ENCODE measurements around the gene THOC7. TPM values are rescaled to one million over a fixed set of nuclear protein-coding genes. Genes with fewer than 3 reads are reported as not detected.

THOC7 gene
- 83.2 TPM for polyA plus RNA-seq (2013, experiment 1 of 2; ENCODE audit: insufficient read length)
- 88.4 TPM for polyA plus RNA-seq (2013, experiment 2 of 2; ENCODE audit: insufficient read length)

DNA sequence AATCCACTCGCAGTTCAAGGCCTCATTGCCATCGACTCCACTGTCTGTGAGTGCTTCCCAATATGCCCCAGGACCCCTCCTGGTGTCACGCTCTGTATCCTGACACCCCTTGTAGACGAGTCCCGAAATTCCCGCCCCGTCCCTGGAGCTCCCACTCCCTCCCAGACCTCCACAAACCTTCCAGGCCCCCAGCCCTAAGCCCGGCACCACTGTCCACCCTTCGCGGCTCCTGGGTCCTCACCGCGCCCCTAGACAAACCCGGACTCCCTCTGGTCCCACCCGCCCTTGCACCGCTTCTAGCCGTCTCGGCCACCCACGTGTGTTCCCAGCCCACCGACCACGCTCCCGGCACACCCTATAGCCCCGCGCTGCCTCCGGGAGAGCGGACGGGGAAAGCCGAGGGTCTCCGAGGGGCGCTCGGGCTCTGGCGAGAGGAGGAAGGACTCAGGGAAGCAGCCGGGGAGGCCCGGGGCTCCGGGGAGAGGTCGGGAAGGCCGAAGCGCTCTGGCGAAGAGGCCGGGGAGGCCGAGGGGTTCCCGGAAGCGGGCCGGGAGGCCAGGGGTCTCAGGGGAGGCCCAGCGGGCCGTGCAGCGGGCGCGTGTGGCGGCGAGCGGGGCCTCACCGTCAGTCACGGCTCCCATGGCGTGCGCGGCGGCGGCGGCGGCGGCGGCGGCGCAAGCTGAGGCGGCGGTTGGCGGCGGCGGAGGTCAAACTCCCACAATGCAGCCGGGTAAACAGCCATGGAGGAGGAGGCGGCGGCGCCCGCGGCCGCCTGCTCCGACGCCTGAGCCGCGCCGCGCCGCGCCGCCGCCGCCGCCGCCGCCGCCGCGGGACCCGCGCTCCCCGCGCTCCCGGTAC, at the start of gene THOC7, which contains the start of gene ATXN7:
Gene THOC7, minus strand, starts transcription at position 656 of the 858 bp plus-strand sequence. Its CDS starts 15 bp downstream, at position 641.
Gene ATXN7, plus strand, starts transcription at position 718 of the 858 bp plus-strand sequence. CDS start 48,732 bp downstream, outside the sequence.
- peak; percentile 71 for DNase-seq

DNA sequence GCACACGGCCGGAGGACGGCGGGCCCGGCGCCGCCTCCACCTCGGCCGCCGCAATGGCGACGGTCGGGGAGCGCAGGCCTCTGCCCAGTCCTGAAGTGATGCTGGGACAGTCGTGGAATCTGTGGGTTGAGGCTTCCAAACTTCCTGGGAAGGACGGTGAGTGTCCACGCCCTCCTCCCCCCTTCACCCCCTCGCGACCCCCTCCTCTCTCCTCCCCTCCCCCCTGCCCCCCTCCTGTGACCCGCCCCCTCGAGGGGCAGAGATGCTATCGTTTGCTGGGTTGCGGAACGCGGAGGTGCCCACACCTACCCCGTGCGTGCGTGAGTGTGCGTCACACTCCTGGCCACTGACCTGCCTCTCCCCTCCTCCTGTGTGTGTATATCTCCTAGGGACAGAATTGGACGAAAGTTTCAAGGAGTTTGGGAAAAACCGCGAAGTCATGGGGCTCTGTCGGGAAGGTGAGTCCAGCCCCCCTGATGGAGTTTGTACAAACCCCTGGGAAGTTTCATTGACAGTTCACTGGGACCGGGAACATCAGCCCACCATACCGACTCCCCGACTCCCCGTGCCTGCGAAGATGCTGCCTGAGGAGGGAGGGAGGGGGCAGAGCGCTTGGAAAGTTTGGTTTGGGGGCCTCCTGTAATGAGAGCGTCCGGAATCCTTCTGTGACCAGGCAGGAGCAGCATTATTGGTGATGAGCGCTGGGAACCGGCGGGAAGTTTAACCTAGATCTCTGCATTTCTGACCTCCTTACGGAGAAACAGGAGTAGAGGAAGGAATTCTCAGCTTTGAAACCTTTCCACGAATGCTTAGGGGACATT, 49.4 kb upstream of the THOC7 start:
- DNase-seq = peak; percentile 30

DNA sequence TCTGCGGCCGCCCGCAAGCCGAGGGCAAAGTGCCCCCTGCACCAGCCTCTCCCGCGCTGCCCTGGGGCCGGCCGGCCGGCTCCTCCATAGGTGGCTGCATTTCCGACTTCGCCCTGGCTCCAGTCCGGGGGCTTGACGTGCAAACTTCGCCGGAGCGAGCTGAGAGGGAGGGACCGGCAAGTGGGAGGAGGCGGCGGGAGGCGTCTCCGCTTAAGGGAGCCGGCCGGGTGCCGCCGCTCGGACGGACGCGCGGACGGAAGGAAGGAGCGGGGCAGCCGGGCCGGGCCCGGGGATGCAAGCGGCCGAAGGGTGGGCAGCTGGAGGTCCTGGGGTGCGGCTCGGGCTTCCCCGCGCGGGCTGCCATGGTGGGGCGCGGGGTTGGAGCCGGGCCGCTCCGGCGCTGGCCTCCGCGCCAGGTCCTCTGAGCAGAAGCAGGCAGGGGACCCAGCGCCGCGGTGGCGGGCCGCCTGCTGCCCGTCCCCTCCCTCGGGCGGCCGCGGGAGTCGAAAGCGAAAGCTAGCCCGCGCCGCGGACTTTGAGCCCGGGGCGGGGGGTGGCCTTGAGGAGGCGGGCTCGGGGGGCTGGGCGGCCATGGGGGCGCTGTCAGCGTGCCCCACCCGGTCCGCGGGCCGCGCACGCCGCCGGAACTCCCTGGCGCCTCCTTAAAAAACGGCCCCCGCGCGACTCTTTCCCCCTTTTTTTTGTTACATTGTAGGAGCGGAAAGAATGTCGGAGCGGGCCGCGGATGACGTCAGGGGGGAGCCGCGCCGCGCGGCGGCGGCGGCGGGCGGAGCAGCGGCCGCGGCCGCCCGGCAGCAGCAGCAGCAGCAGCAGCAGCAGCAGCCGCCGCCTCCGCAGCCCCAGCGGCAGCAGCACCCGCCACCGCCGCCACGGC, 48.5 kb upstream of the THOC7 start, which contains the start of gene SCAANT1:
Gene SCAANT1, minus strand, starts transcription at position 511 of the 895 bp plus-strand sequence.
- DNase-seq = peak; percentile 90

DNA sequence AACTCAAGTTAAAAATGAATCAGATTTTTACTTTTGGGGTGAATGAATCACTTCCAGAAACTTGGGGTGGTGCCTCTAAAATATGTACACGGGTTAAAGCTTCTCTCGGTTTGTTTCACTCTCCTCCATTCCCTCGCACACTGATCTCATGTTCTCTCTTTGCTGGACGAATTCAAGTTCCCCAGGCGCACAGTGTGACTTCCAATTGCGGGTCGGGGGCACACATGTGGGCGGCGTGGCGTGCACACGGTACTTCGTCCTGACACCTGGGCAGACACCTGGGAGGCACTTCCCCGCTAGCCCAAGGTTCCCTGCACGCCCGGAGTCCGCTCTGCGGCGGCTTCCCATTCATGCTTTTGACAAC, 47.9 kb upstream of the THOC7 start:
- no peak for DNase-seq

DNA sequence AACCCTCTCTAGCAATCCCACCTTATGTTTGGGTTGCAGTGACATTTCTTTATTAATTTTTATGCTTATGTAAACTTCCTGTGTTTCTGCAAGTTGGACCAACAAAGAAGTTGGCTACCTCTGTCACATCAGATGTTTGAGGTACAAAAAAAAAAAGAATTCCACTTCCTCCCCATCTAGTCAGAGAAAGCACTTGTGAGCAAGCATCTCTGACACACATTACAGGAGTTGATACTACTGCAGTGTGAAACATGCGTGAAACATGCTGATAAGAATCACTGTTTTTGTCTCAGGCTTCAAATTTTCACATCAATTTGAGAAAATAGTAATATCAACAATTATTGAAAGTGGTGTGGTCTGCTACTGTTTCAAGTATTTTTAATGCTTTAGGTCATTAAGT, 47.3 kb upstream of the THOC7 start:
- DNase-seq = peak; percentile 13

DNA sequence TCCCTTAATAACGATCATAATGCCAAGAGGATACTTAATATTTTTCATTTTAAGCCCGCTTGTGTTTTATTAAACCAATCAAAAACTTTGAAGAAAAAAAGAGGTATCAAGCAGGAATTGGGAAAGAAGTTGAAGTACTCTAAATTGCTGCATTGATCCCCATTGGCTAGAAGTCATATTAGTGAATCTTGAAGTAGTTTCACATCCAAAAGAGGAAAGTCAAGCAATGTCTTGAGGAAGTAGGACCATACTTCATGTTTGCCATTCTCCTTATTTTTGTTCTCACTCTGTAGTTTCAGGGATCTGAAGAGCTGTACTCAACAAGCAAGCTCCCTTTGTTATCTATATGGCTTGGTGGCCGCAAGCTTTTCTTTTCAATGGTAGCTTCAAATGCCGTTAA, 46.4 kb upstream of the THOC7 start:
- no peak for DNase-seq

DNA sequence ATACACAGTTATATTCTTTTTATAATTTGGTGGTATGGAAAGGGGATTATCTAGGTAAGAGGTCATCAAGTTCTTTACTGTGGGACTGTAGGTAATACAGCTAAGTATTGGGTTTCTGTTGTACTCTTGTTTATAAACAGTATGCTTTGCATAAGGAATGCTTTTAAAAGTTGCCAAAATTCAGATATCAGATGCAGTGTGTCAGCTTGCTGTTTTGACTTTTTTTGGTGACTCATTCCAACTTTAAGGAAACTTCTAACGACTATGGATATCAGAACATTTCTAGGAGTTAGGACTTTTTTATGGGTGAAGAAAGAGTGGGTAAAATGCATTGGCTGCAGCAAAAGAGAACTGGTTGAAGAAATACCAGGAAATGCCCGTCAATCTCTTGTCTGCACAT, 45.8 kb upstream of the THOC7 start:
- no peak for DNase-seq

DNA sequence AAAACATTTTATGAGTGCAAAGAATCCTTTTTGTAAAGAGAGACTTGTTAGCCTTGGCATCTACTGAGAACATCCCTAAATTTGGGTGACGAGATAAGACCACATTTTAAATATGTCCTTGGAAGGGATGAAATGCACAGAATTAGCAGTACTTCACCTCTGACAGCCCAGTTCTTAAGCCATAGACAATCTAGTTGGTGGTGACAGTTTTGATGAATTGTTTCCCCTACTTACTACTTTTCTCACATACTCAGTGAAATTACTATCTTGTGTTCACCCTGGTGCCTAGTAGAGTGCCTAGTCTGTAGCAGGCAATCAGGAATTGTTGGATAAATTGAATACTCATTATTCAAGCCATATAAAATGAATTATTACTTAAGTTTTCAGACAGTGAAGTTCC, 45.2 kb upstream of the THOC7 start:
- DNase-seq = no peak

DNA sequence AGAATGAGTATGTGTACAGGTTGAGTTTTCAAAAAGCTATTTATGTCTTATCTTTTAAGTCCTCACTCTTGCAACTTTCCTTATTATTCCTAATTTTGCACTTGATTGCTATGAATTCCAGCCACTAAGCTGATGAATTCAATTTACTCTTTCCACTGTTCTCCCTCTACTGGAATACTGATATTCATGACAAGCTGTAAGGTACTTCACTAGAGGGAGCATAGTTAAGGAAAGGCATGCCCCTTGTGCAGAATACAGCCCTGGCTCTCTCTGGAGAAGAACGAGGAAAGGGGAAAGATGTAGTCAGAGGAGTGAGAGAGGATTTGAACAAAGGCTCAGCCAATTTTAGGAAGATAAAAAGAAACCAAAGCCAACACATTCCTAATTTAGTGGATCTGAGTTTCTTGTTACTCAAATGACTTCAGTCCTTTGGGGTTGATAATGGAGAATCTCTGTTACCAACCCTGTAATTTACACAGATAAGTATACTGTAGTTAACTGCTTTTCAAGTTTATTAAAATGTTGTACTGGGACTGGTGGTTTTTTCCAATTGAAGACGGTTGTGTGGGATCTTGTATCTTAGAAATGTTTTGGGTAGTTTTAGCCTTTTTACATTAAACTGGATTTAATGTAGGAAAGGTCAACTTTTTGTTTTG, 44.6 kb upstream of the THOC7 start:
- DNase-seq = peak; percentile 31

DNA sequence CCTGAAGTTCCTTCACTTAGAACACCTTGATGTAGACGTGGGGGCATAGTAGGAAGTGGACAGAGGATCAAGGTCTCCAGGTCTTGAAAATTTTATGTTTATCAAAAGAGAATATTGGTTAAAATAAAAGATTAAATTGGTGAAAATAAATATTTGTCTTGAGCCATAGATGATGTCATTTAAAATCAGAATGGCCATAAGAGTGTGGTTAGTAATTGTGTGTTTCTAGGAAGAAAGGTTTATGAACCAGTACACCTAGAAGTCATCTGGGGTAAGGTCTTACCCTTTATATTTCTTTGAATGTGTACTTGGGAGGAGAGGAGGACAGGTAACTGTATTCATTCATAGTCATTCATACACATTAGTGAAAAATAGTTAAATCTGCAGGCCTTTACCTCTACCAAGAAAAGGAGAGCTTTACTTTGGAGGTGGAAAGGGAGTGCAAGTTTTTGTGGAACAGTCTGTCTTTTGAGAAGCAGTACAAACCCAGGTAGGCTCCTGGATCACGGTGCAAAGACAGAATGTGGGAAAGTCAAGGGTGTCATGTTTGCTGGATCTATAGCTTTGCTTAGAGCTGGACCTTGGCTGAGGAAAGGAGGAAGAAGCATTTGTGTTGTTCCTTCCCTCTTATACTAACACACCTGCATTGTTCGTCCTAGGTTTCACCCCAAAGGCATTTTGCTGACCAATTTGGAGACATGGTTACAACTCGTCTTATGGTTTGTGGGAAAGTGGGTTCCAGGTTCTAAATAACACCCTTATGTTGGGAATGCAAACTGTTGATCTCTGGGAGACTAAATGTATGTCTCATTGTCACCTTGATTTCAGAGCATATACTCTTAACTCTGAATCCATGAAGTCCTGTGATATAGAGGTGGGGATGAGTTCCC, 42.4 kb upstream of the THOC7 start:
- no peak for DNase-seq

DNA sequence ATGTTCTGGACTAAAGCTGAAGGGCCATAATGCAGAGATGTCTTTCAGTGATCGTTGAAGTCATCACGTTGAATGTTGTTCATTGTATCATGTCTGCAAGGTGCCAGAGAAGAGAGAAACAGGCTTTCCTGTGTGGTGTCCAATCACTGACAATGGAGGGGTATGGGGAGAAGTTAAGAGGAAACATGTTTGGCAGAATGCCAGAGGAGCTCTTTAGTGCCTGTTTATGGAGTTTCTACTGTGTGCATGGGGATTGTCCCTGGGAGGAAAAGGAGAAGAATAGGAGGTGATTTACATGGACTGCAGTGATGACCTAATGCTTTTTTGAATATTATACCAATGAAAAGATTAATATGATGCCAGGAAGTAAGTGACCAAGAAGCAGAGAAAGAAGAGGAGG, 36.9 kb upstream of the THOC7 start:
- DNase-seq = no peak

DNA sequence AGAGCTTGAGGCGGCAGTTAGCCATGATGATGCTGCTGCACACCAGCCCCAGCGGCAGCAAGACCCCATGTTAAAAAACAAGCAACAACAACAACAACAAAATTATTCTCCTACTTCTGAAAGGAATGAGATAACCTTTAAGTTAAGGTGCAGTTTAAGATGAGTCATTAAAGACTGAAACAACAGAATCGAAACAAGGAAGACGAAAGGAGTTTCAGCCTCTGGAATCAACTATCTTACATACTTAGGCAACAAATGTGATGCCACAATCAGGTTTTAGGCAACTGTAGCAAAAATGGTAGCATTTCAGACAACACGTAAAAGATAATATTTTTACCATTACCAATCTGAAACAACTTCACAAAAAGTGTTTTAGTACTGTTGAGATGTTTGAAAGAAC, 36.4 kb upstream of the THOC7 start:
- no peak for DNase-seq

DNA sequence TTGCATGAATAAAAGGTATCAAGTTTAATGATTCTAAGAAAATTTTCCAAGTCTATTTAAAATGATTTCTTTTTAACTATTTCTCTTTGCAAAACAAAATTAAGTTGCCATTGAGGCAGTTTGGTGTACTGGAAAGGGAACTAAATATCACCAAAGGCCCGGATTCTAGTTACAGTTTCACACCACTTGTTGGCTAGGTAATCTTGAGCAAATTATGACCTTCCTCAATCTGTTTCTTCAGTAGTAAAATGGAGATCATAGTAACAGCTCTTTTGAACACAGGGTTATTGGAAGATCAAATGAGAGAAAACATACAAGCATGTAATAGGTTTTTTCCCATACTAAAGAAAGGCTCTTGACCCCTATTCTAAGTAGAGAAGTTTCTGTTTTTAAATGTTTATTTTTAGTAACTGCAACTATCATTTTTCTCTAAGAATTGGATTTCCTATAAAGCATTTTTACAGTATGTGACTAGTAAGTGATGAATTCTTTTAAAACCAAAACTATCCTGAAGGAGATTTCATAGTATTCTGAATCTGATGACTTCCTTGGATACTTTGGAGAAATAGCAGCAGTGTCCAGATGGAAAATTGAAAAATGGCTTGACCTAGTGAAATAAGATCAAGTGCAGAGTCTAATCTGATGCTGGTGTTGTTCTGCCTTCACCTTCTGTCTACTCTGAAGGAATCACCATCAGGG, 32.9 kb upstream of the THOC7 start:
- peak; percentile 23 for DNase-seq

DNA sequence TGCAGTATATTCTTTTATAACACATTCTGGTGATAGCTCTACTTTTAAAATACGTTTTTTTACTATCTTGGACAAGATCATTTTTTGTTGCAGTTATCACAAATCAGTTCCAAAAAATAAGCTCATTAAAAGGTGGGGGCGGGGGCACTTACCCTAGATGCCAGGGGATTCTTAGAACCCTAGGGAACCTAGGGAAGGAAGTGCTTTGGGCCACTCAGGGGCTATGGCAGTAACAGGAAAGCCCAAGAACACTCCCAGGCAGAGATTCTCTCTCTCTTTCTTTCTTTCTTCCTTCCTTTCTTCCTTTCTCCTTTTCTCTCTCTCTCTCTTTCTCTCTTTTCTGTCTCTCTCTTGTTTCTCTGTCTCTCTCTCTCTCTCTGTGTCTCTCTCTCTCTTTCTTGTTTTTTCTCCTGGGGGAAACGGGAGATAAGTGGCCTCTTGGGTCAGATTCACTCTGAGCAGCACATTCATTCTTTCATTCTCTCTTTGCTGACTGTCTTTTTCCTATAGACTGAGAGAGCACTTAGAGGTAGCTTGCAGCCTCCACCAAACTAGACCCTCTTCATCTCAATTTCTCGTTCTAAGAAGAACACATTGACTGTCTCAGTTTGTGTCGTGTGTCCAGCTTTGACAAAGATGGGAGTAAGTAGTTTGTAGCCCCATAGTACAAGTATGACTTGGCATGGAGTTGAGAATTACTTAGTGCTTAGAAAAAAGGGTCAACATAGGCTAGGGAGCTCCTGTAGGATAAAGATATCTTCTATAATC, 32.0 kb upstream of the THOC7 start:
- DNase-seq = no peak

DNA sequence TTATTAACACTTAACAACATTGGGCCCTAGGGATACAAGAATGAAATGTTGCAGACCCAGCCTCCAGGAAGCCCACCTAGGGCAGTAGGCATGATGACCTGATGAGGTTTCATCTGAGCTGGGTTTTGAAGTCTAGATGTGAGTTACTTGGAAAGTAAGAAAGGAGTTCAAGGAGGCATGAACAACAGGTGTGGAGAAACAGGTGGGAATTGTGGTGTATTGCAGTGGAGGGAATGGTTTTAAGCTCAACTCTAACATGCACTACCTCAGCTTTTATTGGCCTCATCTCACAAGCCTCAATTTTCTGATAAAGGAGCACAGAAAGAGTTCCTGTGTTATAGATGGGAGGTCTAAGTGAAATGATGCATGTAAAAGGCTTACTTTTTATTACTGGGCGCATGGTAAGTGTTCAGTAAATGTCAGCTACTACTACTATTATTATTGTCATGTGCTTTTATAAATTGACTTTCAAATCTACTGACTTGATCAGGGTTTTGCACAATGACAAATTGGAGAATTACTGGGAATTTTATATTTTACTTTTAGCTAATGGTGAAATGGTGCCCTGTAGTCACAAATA, 29.3 kb upstream of the THOC7 start:
- DNase-seq = no peak

DNA sequence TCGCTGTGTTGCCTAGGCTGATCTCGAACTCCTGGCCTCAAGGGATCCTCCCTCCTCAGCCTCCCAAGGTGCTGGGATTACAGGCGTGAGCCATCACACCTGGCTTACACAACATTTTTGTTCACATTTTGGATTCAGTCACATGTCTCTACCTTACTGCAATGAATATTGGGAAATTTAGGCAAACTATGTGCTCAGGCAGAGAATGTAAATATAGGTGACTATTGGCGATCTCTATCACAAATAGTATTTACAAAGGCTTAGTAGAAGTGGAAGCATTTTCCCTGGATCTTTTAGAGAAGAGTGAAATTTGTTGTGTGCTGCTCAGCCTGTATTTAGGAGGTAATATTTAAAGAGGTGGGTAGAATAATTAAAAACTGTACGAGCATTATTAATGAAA, 27.9 kb upstream of the THOC7 start:
- DNase-seq = no peak

DNA sequence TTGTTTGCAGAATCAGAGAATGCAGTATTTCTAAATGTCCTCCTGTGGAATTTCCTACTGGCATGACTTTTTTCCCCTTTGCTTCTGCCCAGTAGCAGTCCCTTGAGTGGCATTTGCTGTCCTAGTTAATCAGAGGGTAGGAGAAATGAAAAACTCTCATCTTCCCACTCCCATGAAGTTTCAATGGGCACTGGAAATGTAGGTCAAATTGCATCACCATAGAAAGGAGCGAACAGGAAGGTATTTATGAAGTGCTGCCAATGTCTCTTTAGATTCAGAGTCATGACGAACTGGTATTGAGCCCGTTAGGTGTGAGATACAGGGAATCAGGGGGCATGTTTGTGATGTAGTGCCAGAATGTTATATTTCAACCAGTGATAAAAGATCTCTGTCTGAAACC, 23.3 kb upstream of the THOC7 start:
- DNase-seq = no peak

DNA sequence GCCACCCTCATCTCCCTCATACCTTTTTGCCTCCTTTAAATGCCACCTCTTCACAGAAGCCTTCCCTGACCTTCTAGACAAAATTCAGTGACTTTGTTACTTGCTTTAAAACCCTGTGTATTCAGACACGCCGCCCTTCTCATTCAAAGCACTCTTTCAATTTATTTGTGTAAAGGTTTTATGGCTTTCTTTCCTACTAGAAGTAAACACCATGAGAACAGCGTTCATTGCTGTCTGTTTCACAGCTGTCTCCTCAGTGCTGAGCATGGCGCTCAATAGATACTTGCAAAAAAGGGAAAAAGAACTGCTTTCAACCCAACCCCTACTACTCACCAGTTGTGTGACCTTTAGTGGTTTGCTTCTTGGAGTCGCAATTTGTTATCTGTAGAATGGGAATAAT, 17.0 kb upstream of the THOC7 start:
- DNase-seq = no peak

All from fibroblast of skin of abdomen (primary cell).